Naive thymus-derived CD4-positive, alpha-beta T cell (primary cell): Measurements from ENCODE around the gene TMEM176A. TPM values are rescaled to one million over a fixed set of nuclear protein-coding genes. Genes with fewer than 3 reads are reported as not detected.

Experiments used
- ATAC-seq: fragments of 150-1000 bp; cut with Tn5 transposase; 2 replicates; pipeline ENCODE4 v1.10.0; 2021; ENCODE audit warnings: mild to moderate bottlenecking, moderate library complexity
- CTCF ChIA-PET: fragments of 350-600 bp; sonication (Branson Sonifier 250); formaldehyde crosslinking; loops from one replicate; lab custom pipeline; 2021; ENCODE audit warnings: antibody characterized with exemption; lab: Charles Lee
- POLR2A ChIA-PET: fragments of 350-600 bp; sonication (Branson Sonifier 250); formaldehyde crosslinking; loops from one replicate; lab custom pipeline; 2021; ENCODE audit warnings: antibody characterized with exemption, inconsistent platforms; lab: Charles Lee
- DNase-seq, 9 donors: peaks; one replicate each; pipeline versions ENCODE4 v3.0.0 to v3.0.0-alpha.2; 2020 to 2022; ENCODE audit warnings: mixed read lengths in 1 of 9
- H3K27ac ChIP-seq: one replicate; pipeline ENCODE4 v1.7.0; 2013; ENCODE audit warnings: mild to moderate bottlenecking, low read depth, low read length, moderate library complexity
- H3K27me3 ChIP-seq, 2 donors: one replicate each; pipeline ENCODE4 v1.7.0; 2013; ENCODE audit warnings: low read length in 2 of 2, mild to moderate bottlenecking in 2 of 2, moderate library complexity in 2 of 2; ENCODE audit not compliant: control insufficient read depth in 2 of 2, insufficient read depth in 2 of 2
- H3K36me3 ChIP-seq, 3 experiments: 1 replicate in 2 of 3; 2 replicates in 1 of 3; pipeline ENCODE4 v1.7.0; 2013; ENCODE audit warnings: low read length in 3 of 3, mild to moderate bottlenecking in 3 of 3, moderate library complexity in 1 of 3; ENCODE audit not compliant: insufficient read depth in 3 of 3, control insufficient read depth in 2 of 3
- H3K4me1 ChIP-seq, 2 donors: one replicate each; pipeline ENCODE4 v1.7.0; 2013; ENCODE audit warnings: low read length in 2 of 2, mild to moderate bottlenecking in 2 of 2, moderate library complexity in 1 of 2; ENCODE audit not compliant: control insufficient read depth in 2 of 2, insufficient read depth in 2 of 2
- H3K4me3 ChIP-seq: 2 replicates; pipeline ENCODE4 v1.7.0; 2013; ENCODE audit warnings: mild to moderate bottlenecking, low read length
- H3K9me3 ChIP-seq, 3 experiments: 1 replicate in 2 of 3; 2 replicates in 1 of 3; pipeline ENCODE4 v1.7.0; 2013; ENCODE audit warnings: low read length in 3 of 3; ENCODE audit not compliant: control insufficient read depth in 2 of 3
- H3K27ac Mint-ChIP-seq, 9 donors: one replicate each; pipeline ENCODE4 v1.8.0; 2020 to 2022; ENCODE audit warnings: mixed read lengths in 9 of 9, mild to moderate bottlenecking in 8 of 9, moderate library complexity in 5 of 9, inconsistent platforms in 2 of 9
- H3K27me3 Mint-ChIP-seq, 5 donors: one replicate each; pipeline ENCODE4 v1.8.0; 2021 to 2022; ENCODE audit warnings: mixed read lengths in 5 of 5, mild to moderate bottlenecking in 1 of 5
- H3K36me3 Mint-ChIP-seq, 5 donors: one replicate each; pipeline ENCODE4 v1.8.0; 2020 to 2022; ENCODE audit warnings: mixed read lengths in 5 of 5, mild to moderate bottlenecking in 3 of 5, inconsistent platforms in 1 of 5
- H3K4me1 Mint-ChIP-seq, 7 donors: one replicate each; pipeline ENCODE4 v1.8.0; 2020 to 2022; ENCODE audit warnings: mixed read lengths in 7 of 7, mild to moderate bottlenecking in 3 of 7, inconsistent platforms in 1 of 7
- H3K4me3 Mint-ChIP-seq, 10 donors: one replicate each; pipeline ENCODE4 v1.8.0; 2020 to 2022; ENCODE audit warnings: mild to moderate bottlenecking in 10 of 10, mixed read lengths in 10 of 10, moderate library complexity in 6 of 10, inconsistent platforms in 2 of 10
- H3K9me3 Mint-ChIP-seq, 11 donors: one replicate each; pipeline ENCODE4 v1.8.0; 2020 to 2022; ENCODE audit warnings: mixed read lengths in 11 of 11, mild to moderate bottlenecking in 4 of 11, inconsistent platforms in 1 of 11, moderate library complexity in 1 of 11
- intact Hi-C, 2 donors: fragments of 100-400 bp; cut with micrococcal nuclease; formaldehyde crosslinking; loops; one replicate each; pipeline ENCODE4 v1.15.1; 2023
- polyA plus RNA-seq, 2 donors: library from polyadenylated mRNA; unstranded; fragments of 300-500 nt; fragmentation: Illumina TruSeq; gene quantifications; one replicate each; pipeline ENCODE4 v1.2.3, GENCODE V29; 2021
- total RNA-seq, 6 experiments: library from RNA in 5 of 6; stranded (reverse) in 5 of 6; gene quantifications; 1 replicate in 5 of 6; 2 replicates in 1 of 6; pipeline ENCODE4 v1.2.3 and lab custom pipeline; 2021 to 2026

Gene TMEM176A
- total and polyA plus RNA-seq, 7 experiments from 2014 or later = 0.35 to 4.4 (median 1.3) TPM; not detected in 2

GRCh38 chr7:150755473-150756099, 45.0 kb upstream of the TMEM176A start:
- Mint-ChIP-seq H3K36me3 (peaks cover 0 to 6% (median 0%) of the 10 kb centered on the region in 5 donors), H3K4me3 (peak overlapping the region; percentile 73 to 88 (median 83)), H3K4me1 (peaks cover 29 to 65% (median 62%) of the 10 kb centered on the region in 7 donors), H3K9me3 (peaks cover 0 to 10% (median 0%) of the 10 kb centered on the region in 11 donors), H3K27ac (peak overlapping the region; percentile 92 to 99 (median 97)), H3K27me3 (peaks cover 0 to 2% (median 0%) of the 10 kb centered on the region in 5 donors)
- CTCF ChIA-PET = interaction anchor here (0.6 to 2.9 kb wide), 27 partner anchors 12 to 349 kb away, joined by 3 to 23 read pairs (median 5); partner anchors contain the start of genes GIMAP1, GIMAP2, GIMAP4 and GIMAP5
- Histone ChIP-seq H3K36me3 (no peaks in the 10 kb centered on the region), H3K4me3 (peak overlapping the region; percentile 11), H3K4me1 (peaks cover 42 to 54% of the 10 kb centered on the region in 2 donors), H3K27me3 (no peaks in the 10 kb centered on the region), H3K9me3 (no peaks in the 10 kb centered on the region), H3K27ac (peak overlapping the region; percentile 78)
- intact Hi-C loops = loop anchor here (1.0 to 2.0 kb wide), 21 partner anchors 10 to 469 kb away; partner anchors contain the start of genes GIMAP1 (in 2 of the 2), GIMAP2 (in 2 of the 2), GIMAP5 (in 1 of the 2) and GIMAP6 (in 1 of the 2)
- peak in 8 of 9 donors; percentile 56 to 86 (median 80) for DNase-seq
- ATAC-seq = peak; percentile 87
- POLR2A ChIA-PET = interaction anchor here (0.6 to 6.3 kb wide), 59 partner anchors 9 to 598 kb away, joined by 3 to 179 read pairs (median 5); partner anchors contain the start of genes GIMAP1, GIMAP2, GIMAP4 and GIMAP5

- peak; percentile 30 for ATAC-seq
- CTCF ChIA-PET = interaction anchor here (0.7 to 2.9 kb wide), 22 partner anchors 12 to 349 kb away, joined by 3 to 23 read pairs (median 5); partner anchors contain the start of genes GIMAP1, GIMAP2, GIMAP4 and GIMAP5
- intact Hi-C loops = loop anchor here (1.0 to 2.0 kb wide), 7 partner anchors 88 to 469 kb away; partner anchors contain the start of genes GIMAP8 (in 1 of the 2) and ZNF775 (in 1 of the 2)
- Histone ChIP-seq H3K4me1 (peaks cover 38 to 49% of the 10 kb centered on the region in 2 donors), H3K27me3 (no peaks in the 10 kb centered on the region), H3K9me3 (no peaks in the 10 kb centered on the region), H3K36me3 (no peaks in the 10 kb centered on the region), H3K27ac (peak overlapping the region; percentile 78), H3K4me3 (peak overlapping the region; percentile 11)
- POLR2A ChIA-PET = interaction anchor here (0.6 to 6.3 kb wide), 54 partner anchors 12 to 598 kb away, joined by 3 to 179 read pairs (median 5); partner anchors contain the start of genes GIMAP1, GIMAP2, GIMAP4 and GIMAP5
- H3K27me3 Mint-ChIP-seq = peaks cover 0 to 2% (median 0%) of the 10 kb centered on the region in 5 donors
- peak overlapping the region; percentile 92 to 99 (median 97) for H3K27ac Mint-ChIP-seq
- peaks cover 0 to 6% (median 0%) of the 10 kb centered on the region in 5 donors for H3K36me3 Mint-ChIP-seq
- peaks cover 29 to 60% (median 56%) of the 10 kb centered on the region in 7 donors for H3K4me1 Mint-ChIP-seq
- H3K4me3 Mint-ChIP-seq = peak overlapping the region; percentile 73 to 88 (median 83)
- H3K9me3 Mint-ChIP-seq = peaks cover 0 to 10% (median 0%) of the 10 kb centered on the region in 11 donors
- DNase-seq = peak in 2 of 9 donors; percentile 38 to 46
Observed at GRCh38 chr7:150756166-150756565, 44.4 kb upstream of the TMEM176A start.

DNA sequence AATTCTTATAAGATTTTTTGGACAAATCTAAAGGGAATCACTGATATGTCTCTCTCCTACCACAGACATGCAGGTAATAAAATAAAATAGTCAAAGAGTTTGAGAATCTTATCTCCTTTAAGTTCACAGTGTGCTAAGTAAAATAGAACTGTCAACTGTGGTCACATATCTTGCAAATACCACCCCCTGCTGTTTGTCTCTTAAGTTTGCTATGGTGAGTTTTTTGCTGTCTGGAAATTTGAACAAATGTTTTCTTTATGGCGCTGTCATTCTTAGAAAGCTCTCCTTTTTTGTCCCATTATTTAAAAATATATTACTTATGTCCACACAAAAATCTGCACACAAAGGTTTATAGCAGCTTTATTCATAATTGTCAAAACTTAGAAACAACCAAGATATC, 43.7 kb upstream of the TMEM176A start:
- POLR2A ChIA-PET = interaction anchor here (0.6 to 6.3 kb wide), 20 partner anchors 13 to 400 kb away, joined by 3 to 179 read pairs (median 23); partner anchors contain the start of genes GIMAP1, GIMAP4, GIMAP5 and GIMAP6
- Mint-ChIP-seq H3K36me3 (peaks cover 0 to 12% (median 0%) of the 10 kb centered on the region in 5 donors), H3K9me3 (peaks cover 0 to 17% (median 3%) of the 10 kb centered on the region in 11 donors), H3K27ac (peak overlapping the region; percentile 92 to 99 (median 97)), H3K4me1 (peaks cover 29 to 55% (median 52%) of the 10 kb centered on the region in 7 donors), H3K27me3 (peaks cover 0 to 6% (median 0%) of the 10 kb centered on the region in 5 donors), H3K4me3 (peak overlapping the region; percentile 25 to 88 (median 80))
- Histone ChIP-seq H3K9me3 (no peaks in the 10 kb centered on the region), H3K27me3 (no peaks in the 10 kb centered on the region), H3K4me1 (peaks cover 38 to 43% of the 10 kb centered on the region in 2 donors), H3K4me3 (no peak overlapping the region), H3K27ac (peak overlapping the region; percentile 78), H3K36me3 (no peaks in the 10 kb centered on the region)
- ATAC-seq (peak; percentile 68), DNase-seq (peak in 7 of 9 donors; percentile 57 to 78 (median 69))
- CTCF ChIA-PET = interaction anchor here (0.6 to 2.9 kb wide), 20 partner anchors 15 to 338 kb away, joined by 3 to 23 read pairs (median 4); partner anchors contain the start of genes GIMAP1, GIMAP2 and GIMAP4
- intact Hi-C loops = loop anchor here (1.0 to 2.0 kb wide), 10 partner anchors 89 to 470 kb away; partner anchors contain the start of genes GIMAP8 (in 1 of the 2) and ZNF775 (in 1 of the 2)

DNA sequence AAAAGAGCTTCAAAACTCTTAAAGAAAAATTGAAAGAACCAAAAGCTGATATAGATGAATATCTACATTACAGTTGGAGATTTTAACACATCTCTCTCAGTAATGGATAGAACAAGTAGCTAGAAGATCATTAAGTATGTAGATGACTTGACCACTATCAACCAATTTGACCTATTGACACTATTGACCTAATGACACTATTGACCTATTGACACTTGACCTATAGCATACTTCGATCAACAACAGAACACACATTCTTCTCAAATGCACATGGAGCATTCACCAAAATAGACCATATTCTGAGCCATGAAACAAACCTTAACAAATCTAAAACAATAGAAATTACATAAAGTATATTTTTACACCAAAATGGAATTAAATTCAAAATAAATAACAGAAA, 41.1 kb upstream of the TMEM176A start:
- Mint-ChIP-seq H3K27ac (no peak overlapping the region), H3K27me3 (peaks cover 0 to 15% (median 0%) of the 10 kb centered on the region in 5 donors), H3K36me3 (peaks cover 0 to 13% (median 0%) of the 10 kb centered on the region in 5 donors), H3K4me3 (no peak overlapping the region), H3K4me1 (peaks cover 12 to 29% (median 28%) of the 10 kb centered on the region in 7 donors), H3K9me3 (peaks cover 0 to 18% (median 2%) of the 10 kb centered on the region in 11 donors)
- Histone ChIP-seq H3K4me3 (no peak overlapping the region), H3K27me3 (no peaks in the 10 kb centered on the region), H3K4me1 (peaks cover 18 to 20% of the 10 kb centered on the region in 2 donors), H3K9me3 (no peaks in the 10 kb centered on the region), H3K27ac (no peak overlapping the region), H3K36me3 (no peaks in the 10 kb centered on the region)
- ATAC-seq (no peak), DNase-seq (no peak)
- intact Hi-C loops = no loop called here
- ChIA-PET POLR2A (interaction anchor here (0.7 to 1.8 kb wide), 8 partner anchors 18 to 444 kb away, joined by 3 to 9 read pairs (median 4); partner anchors contain the start of genes GIMAP1 and GIMAP8), CTCF (interaction anchor here (0.6 to 2.2 kb wide), 4 partner anchors 44 to 311 kb away, joined by 3 to 11 read pairs (median 3); no protein-coding TSS in a partner anchor)

DNA sequence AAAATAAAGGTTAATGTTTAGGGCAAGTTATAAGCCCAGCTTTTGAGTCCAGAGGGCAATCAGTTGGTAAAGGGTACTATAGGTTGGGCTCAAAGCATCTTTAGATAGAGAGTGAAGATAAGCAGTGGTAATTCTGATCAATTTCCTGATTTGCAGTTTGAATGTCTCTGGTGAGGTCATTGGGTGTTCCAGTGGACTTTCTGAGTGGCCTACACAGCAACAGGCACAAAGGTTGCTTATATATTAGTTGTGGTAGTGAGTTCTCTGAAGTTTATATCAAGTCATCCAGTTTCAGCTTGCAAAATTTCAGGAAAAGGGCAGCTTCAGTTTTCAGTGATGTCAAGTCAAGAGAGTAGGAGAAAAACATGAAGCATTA, 34.2 kb upstream of the TMEM176A start:
- Histone ChIP-seq H3K4me1 (no peaks in the 10 kb centered on the region), H3K27me3 (no peaks in the 10 kb centered on the region), H3K27ac (no peak overlapping the region), H3K4me3 (no peak overlapping the region), H3K9me3 (no peaks in the 10 kb centered on the region), H3K36me3 (no peaks in the 10 kb centered on the region)
- CTCF ChIA-PET = interaction anchor here (0.8 to 1.1 kb wide), 2 partner anchors 12 to 320 kb away, joined by 3 read pairs; no protein-coding TSS in a partner anchor
- Mint-ChIP-seq H3K4me3 (no peak overlapping the region), H3K4me1 (no peaks in the 10 kb centered on the region), H3K27me3 (peaks cover 0 to 25% (median 0%) of the 10 kb centered on the region in 5 donors), H3K9me3 (peaks cover 0 to 8% (median 0%) of the 10 kb centered on the region in 11 donors), H3K27ac (peak overlapping the region in 1 of 9 donors; percentile 45), H3K36me3 (peaks cover 0 to 8% (median 0%) of the 10 kb centered on the region in 5 donors)
- POLR2A ChIA-PET = no interaction called here
- intact Hi-C loops = no loop called here
- no peak for ATAC-seq
- DNase-seq = no peak
